IMR-90 (cell line): ENCODE results near the gene KLF11. TPM values are rescaled to one million over a fixed set of nuclear protein-coding genes. Genes with fewer than 3 reads are reported as not detected.

ENCODE experiments used
- ATAC-seq: fragments of 200-7000 bp; cut with Tn5 transposase; 2 replicates; pipeline ENCODE4 v1.9.1; 2020; ENCODE audit warnings: low read depth, mild to moderate bottlenecking, moderate library complexity
- BruUV-seq: library from RNA; stranded (reverse); fragments of 400-500 nt; replicated peaks from 2 replicates; lab custom pipeline; 2021; lab: Mats Ljungman, UMichigan
- CTCF ChIA-PET: fragments of 300-600 bp; formaldehyde crosslinking; extraction: SDS; loops from one replicate; lab custom pipeline; 2021; ENCODE audit warnings: antibody characterized with exemption; lab: Yijun Ruan, JAX
- POLR2A ChIA-PET: fragments of 300-600 bp; sonication (Branson Sonifier 250); formaldehyde crosslinking; loops from one replicate; lab custom pipeline; 2022; ENCODE audit warnings: antibody characterized with exemption; ENCODE audit not compliant: unreplicated experiment; lab: Charles Lee
- DNase-seq: peaks from one replicate; pipeline ENCODE4 v3.0.0; 2013
- H2AFZ ChIP-seq: replicated peaks from 2 replicates; pipeline ENCODE3; 2013; ENCODE audit warnings: low read length, mild to moderate bottlenecking; ENCODE audit not compliant: poor library complexity
- H2AK5ac ChIP-seq: 2 replicates; pipeline ENCODE4 v1.6.1; 2013; ENCODE audit warnings: low read depth, low read length, inconsistent platforms
- H2AK9ac ChIP-seq: replicated peaks from 2 replicates; pipeline ENCODE3; 2013; ENCODE audit warnings: mild to moderate bottlenecking, low read depth, low read length, moderate library complexity; ENCODE audit not compliant: poor library complexity
- H2BK120ac ChIP-seq: 2 replicates; pipeline ENCODE4 v1.6.1; 2013; ENCODE audit warnings: low read depth, low read length, inconsistent platforms
- H2BK15ac ChIP-seq: 3 replicates; pipeline ENCODE4 v1.6.1; 2013; ENCODE audit warnings: low read depth, low read length, inconsistent platforms
- H2BK20ac ChIP-seq: 2 replicates; pipeline ENCODE4 v1.6.1; 2013; ENCODE audit warnings: low read depth, mild to moderate bottlenecking, inconsistent platforms, low read length, moderate library complexity
- H2BK5ac ChIP-seq: 2 replicates; pipeline ENCODE4 v1.6.1; 2013; ENCODE audit warnings: mild to moderate bottlenecking, low read depth, low read length, inconsistent platforms; ENCODE audit not compliant: poor library complexity, severe bottlenecking
- H3K14ac ChIP-seq: replicated peaks from 2 replicates; pipeline ENCODE4 v1.6.1; 2013; ENCODE audit warnings: low read depth, low read length, inconsistent platforms
- H3K18ac ChIP-seq: 2 replicates; pipeline ENCODE4 v1.6.1; 2013; ENCODE audit warnings: low read depth, low read length, control low read depth
- H3K23ac ChIP-seq: 2 replicates; pipeline ENCODE4 v1.6.1; 2013; ENCODE audit warnings: low read depth, low read length, inconsistent platforms
- H3K27ac ChIP-seq: 2 replicates; pipeline ENCODE4 v1.5.1; 2013; ENCODE audit warnings: mild to moderate bottlenecking, control low read depth, low read length; ENCODE audit not compliant: insufficient read depth
- H3K27me3 ChIP-seq: 2 replicates; pipeline ENCODE4 v1.6.1; 2013; ENCODE audit warnings: low read length; ENCODE audit not compliant: control insufficient read depth, insufficient read depth
- H3K36me3 ChIP-seq: 2 replicates; pipeline ENCODE4 v1.6.1; 2013; ENCODE audit warnings: low read length, mixed read lengths; ENCODE audit not compliant: control insufficient read depth, insufficient read depth
- H3K4ac ChIP-seq: 2 replicates; pipeline ENCODE4 v1.6.1; 2013; ENCODE audit warnings: low read depth, low read length, inconsistent platforms
- H3K4me1 ChIP-seq: 2 replicates; pipeline ENCODE4 v1.6.1; 2013; ENCODE audit warnings: low read length, mixed read lengths; ENCODE audit not compliant: control insufficient read depth, insufficient read depth
- H3K4me2 ChIP-seq: 2 replicates; pipeline ENCODE4 v1.6.1; 2013; ENCODE audit warnings: low read depth, mild to moderate bottlenecking, control low read depth, low read length, moderate library complexity
- H3K4me3 ChIP-seq: 2 replicates; pipeline ENCODE4 v1.5.1; 2013; ENCODE audit warnings: low read depth, mild to moderate bottlenecking, control low read depth, low read length, moderate library complexity; ENCODE audit not compliant: insufficient read depth
- H3K56ac ChIP-seq: 2 replicates; pipeline ENCODE4 v1.6.1; 2013; ENCODE audit warnings: low read length, inconsistent platforms; ENCODE audit not compliant: insufficient read depth; ENCODE audit errors: extremely low read depth
- H3K79me1 ChIP-seq, 2 experiments: 2 replicates each; pipeline ENCODE4 v1.6.1; 2013; ENCODE audit warnings: low read length in 2 of 2, inconsistent platforms in 1 of 2, low read depth in 1 of 2
- H3K9ac ChIP-seq: 2 replicates; pipeline ENCODE4 v1.6.1; 2013; ENCODE audit warnings: low read depth, low read length, control low read depth
- H3K9me1 ChIP-seq: 2 replicates; pipeline ENCODE4 v1.6.1; 2013; ENCODE audit warnings: low read length, inconsistent platforms; ENCODE audit not compliant: insufficient read depth
- H3K9me3 ChIP-seq: 2 replicates; pipeline ENCODE4 v1.6.1; 2013; ENCODE audit warnings: low read length; ENCODE audit not compliant: control insufficient read depth, insufficient read depth
- H4K20me1 ChIP-seq: 2 replicates; pipeline ENCODE4 v1.6.1; 2013; ENCODE audit warnings: low read length, inconsistent platforms; ENCODE audit not compliant: insufficient read depth
- H4K5ac ChIP-seq: 2 replicates; pipeline ENCODE4 v1.6.1; 2013; ENCODE audit warnings: mild to moderate bottlenecking, low read depth, low read length, control low read depth
- H4K8ac ChIP-seq, 2 experiments: 2 replicates each; pipeline ENCODE4 v1.6.1; 2013; ENCODE audit warnings: low read depth in 2 of 2, low read length in 2 of 2, control low read depth in 1 of 2, inconsistent platforms in 1 of 2
- H4K91ac ChIP-seq: 2 replicates; pipeline ENCODE4 v1.6.1; 2013; ENCODE audit warnings: low read depth, low read length, inconsistent platforms; ENCODE audit not compliant: insufficient read depth
- CHD1 ChIP-seq: IDR thresholded peaks from 2 replicates; pipeline ENCODE4 v1.6.1; 2012; ENCODE audit warnings: low read depth, low read length, improper control_type of control experiment
- MXI1 ChIP-seq: IDR thresholded peaks from 2 replicates; pipeline ENCODE4 v1.6.1; 2012; ENCODE audit warnings: low read depth, mild to moderate bottlenecking, low read length, moderate library complexity, borderline replicate concordance
- POLR2A ChIP-seq: IDR thresholded peaks from 2 replicates; pipeline ENCODE4 v1.6.1; 2012; ENCODE audit warnings: mild to moderate bottlenecking, low read depth, low read length
- RFX5 ChIP-seq: IDR thresholded peaks from 2 replicates; pipeline ENCODE4 v1.8.0; 2012; ENCODE audit warnings: low read depth, mild to moderate bottlenecking, low read length, moderate library complexity
- WGBS, 2 experiments: methylation state at CpG; one replicate each; pipeline versions ENCODE4 v1.1.5 to v1.1.7; 2013; ENCODE audit warnings: missing lambda C conversion rate in 2 of 2; ENCODE audit not compliant: insufficient read length in 1 of 2; ENCODE audit errors: extremely low coverage in 2 of 2; 5-methylcytosine and 5-hydroxymethylcytosine counted together
- dilution Hi-C: fragments of 300-500 bp; cut with HindIII; formaldehyde crosslinking; loops from one replicate; pipeline ENCODE4 v1.14.3; 2018; ENCODE audit warnings: low sequenced_read_pairs; ENCODE audit not compliant: unreplicated experiment
- in situ Hi-C: fragments of 300-500 bp; cut with MboI; formaldehyde crosslinking; loops from 3 replicates; pipeline ENCODE4 v1.14.3; 2019; ENCODE audit warnings: low sequenced_read_pairs, inconsistent platforms, mixed read lengths
- intact Hi-C: fragments of 100-400 bp; cut with micrococcal nuclease; formaldehyde crosslinking; loops from 2 replicates; pipeline ENCODE4 v1.10.0; 2022
- polyA plus RNA-seq, 3 experiments: library from polyadenylated mRNA; depleted of rRNA; stranded (reverse); fragments of >200 nt; gene quantifications; 2 replicates each; pipeline ENCODE4 v1.2.3, GENCODE V29; 2012; ENCODE audit warnings: low replicate concordance in 1 of 3
- total RNA-seq: library from RNA; depleted of rRNA; stranded (reverse); fragments of >200 nt; gene quantifications from 2 replicates; pipeline ENCODE4 v1.2.3, GENCODE V29; 2012
- TF ChIP-seq, protein P1 (sequence below): fragments of 150-350 bp; IDR thresholded peaks from 2 replicates; pipeline ENCODE4 v1.6.1; 2016; ENCODE audit warnings: low read depth, mild to moderate bottlenecking, low read length, moderate library complexity, borderline replicate concordance

Gene KLF11
- total and polyA plus RNA-seq, 2 of the 4 experiments (the other 2 are of a cell fraction): 2.0 to 2.4 TPM

DNA sequence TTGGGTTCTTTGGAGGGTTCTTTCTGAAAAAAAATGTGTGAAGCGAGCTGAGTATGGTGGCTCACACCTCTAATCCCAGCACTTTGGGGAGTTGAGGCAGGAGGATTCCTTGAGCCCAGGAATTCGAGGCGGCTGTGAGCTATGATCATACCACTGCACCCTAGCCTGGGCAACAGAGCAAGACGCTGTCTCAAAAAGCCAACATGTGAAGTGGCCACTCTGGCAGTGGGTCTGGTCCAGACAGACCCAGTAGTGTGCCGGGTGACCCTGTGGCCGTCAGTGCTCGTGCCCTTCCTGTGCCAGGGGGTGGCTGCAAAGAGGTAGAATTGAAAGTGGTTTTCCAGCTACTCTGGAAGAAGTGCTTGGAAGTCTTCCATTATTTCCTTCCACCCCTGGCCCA, 11.6 kb downstream of the KLF11 start:
- WGBS, 2 experiments: 96% methylated on average over 4 of the region's 7 CpGs; no CpG with 5 or more reads in 1 of the 2 experiments
- Histone ChIP-seq H3K4ac (0 out of 2 replicates have a peak overlapping the region, but pooled peaks have one; percentile 3), H4K91ac (no peak overlapping the region; the same call in 1 of the 2 replicates), H3K56ac (no peak overlapping the region), H4K20me1 (no peaks in the 10 kb centered on the region), H3K9ac (no peak overlapping the region), H4K5ac (no peak overlapping the region), H3K18ac (no peak overlapping the region), H3K23ac (no peak overlapping the region), H3K27me3 (0 out of 2 replicates have a peak, but pooled peaks cover 2% of the 10 kb centered on the region), H3K14ac (no peak overlapping the region), H3K79me1 (no peaks in the 10 kb centered on the region; a peak in 1 of 4 replicates), H3K4me1 (peaks cover 12% of the 10 kb centered on the region; the same call in 1 of the 2 replicates), H3K9me3 (no peaks in the 10 kb centered on the region), H3K4me3 (no peak overlapping the region), H2BK15ac (no peak overlapping the region), H4K8ac (no peak overlapping the region), H2BK120ac (no peak overlapping the region), H3K4me2 (no peak overlapping the region), H3K36me3 (peaks cover 5% of the 10 kb centered on the region), H3K27ac (no peak overlapping the region), H2AK9ac (no peak overlapping the region), H2BK20ac (no peak overlapping the region), H2BK5ac (no peak overlapping the region), H2AFZ (no peak overlapping the region), H3K9me1 (0 out of 2 replicates have a peak, but pooled peaks cover 3% of the 10 kb centered on the region), H2AK5ac (0 out of 2 replicates have a peak overlapping the region, but pooled peaks have one; percentile 0)
- intact Hi-C loops (no loop called here), dilution Hi-C loops (no loop called here), in situ Hi-C loops (no loop called here)
- POLR2A ChIA-PET: interaction anchor here (0.5 kb wide), 1 partner anchor 16 kb away, joined by 8 read pairs; no protein-coding TSS in a partner anchor
- ATAC-seq: no peak
- TF ChIP-seq, protein P1, sequence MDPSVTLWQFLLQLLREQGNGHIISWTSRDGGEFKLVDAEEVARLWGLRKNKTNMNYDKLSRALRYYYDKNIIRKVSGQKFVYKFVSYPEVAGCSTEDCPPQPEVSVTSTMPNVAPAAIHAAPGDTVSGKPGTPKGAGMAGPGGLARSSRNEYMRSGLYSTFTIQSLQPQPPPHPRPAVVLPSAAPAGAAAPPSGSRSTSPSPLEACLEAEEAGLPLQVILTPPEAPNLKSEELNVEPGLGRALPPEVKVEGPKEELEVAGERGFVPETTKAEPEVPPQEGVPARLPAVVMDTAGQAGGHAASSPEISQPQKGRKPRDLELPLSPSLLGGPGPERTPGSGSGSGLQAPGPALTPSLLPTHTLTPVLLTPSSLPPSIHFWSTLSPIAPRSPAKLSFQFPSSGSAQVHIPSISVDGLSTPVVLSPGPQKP: no peak
- no peak for TF ChIP-seq CHD1
- no peak for TF ChIP-seq MXI1
- no peak for TF ChIP-seq POLR2A
- no peak for TF ChIP-seq RFX5
- no TSS peak for BruUV-seq
- no peak for DNase-seq
- CTCF ChIA-PET: interaction anchor here (0.6 kb wide), 1 partner anchor 256 kb away, joined by 3 read pairs; no protein-coding TSS in a partner anchor
